ENCODE results near the gene MAP3K19.
"Not testable (repeated sequence)": the region's sequence is repeated elsewhere in the genome, so short reads cannot be mapped to it uniquely, and the experiment has no call there.

The MAP3K19 gene

DNA sequence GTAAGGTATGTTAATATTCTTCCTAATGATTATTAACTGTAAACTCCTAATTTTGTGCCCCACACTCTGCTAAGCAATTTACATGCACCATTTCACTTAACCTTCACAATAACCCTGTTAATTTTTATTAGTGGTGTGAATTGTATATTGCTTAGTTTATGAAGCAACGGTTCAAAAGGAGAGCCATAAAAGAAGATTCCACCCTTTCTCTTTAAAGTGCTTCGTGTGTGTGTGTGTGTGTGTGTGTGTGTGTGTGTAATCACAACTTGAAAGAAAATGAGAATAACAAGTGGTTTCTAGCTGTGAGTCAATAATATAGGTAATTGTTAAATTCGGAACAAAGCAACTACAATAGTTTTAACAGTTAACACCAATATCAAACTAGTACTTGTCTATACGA is 68.0 kb downstream of the MAP3K19 start:
- Histone ChIP-seq H4K8ac (ENCODE audit: low read length) (no peak overlapping the region), H3K4ac (ENCODE audit: low read depth in 1 of 2, low read length in 2 of 2) (no peak overlapping the region), H3K9me3 (ENCODE audit: control insufficient read depth, low read length) (peaks cover 13% of the 10 kb centered on the region), H3K9ac (ENCODE audit: low read length) (no peak overlapping the region), H3K14ac (ENCODE audit: low read length in 2 of 2) (no peak overlapping the region), H4K91ac (ENCODE audit: low read length) (no peak overlapping the region), H2BK5ac (ENCODE audit: low read depth, low read length, poor library complexity, severe bottlenecking) (no peak overlapping the region), H3K23ac (ENCODE audit: low read length in 2 of 2) (no peak overlapping the region), H3K27me3 (ENCODE audit: control insufficient read depth in 1 of 2, insufficient read depth in 1 of 2, low read length in 2 of 2) (no peaks in the 10 kb centered on the region), H2AFZ (ENCODE audit: low read depth, low read length) (no peak overlapping the region), H3K27ac (ENCODE audit: low read length, poor library complexity, severe bottlenecking) (no peak overlapping the region), H2BK15ac (ENCODE audit: low read depth, poor library complexity, severe bottlenecking) (no peak overlapping the region), H3K18ac (ENCODE audit: low read depth in 1 of 2, low read length in 2 of 2) (no peak overlapping the region), H3K4me2 (ENCODE audit: low read length, poor library complexity, severe bottlenecking) (no peak overlapping the region), H3K79me1 (replicated peaks; ENCODE audit: low read length, poor library complexity, severe bottlenecking) (no peaks in the 10 kb centered on the region), H3K36me3 (ENCODE audit: control insufficient read depth in 1 of 2, insufficient read depth in 2 of 2, low read depth in 1 of 2, low read length in 2 of 2) (no peaks in the 10 kb centered on the region), H2BK120ac (ENCODE audit: low read depth, low read length) (no peak overlapping the region), H2AK5ac (ENCODE audit: low read length, severe bottlenecking) (no peak overlapping the region), H3K4me3 (ENCODE audit: insufficient read depth in 1 of 2, low read depth in 1 of 2, low read length in 2 of 2) (no peak overlapping the region), H2BK12ac (ENCODE audit: low read length in 2 of 2) (no peak overlapping the region), H3K4me1 (ENCODE audit: control insufficient read depth, insufficient read depth, low read depth, low read length) (no peaks in the 10 kb centered on the region)
- WGBS = 96% methylated on average over 4 of the region's 4 CpGs
- no peak for DNase-seq

DNA sequence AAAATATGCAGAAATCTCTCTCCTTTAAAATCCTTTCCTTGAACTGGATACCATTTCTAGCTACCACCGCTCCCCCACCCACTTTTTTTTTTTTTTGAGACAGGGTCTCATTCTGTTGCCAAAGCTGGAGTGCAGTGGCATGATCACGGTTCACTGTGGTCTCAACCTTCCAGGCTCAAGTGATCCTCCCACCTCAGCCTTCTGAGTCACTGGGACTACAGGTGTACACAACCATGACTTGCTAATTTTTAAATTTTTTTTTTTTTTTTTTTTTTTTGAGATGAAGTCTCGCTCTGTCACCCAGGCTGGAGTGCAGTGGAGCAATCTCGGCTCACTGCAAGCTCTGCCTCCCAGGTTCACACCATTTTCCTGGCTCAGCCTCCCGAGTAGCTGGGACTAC is 70.1 kb downstream of the MAP3K19 start:
- not testable (repeated sequence) for H3K4ac ChIP-seq (ENCODE audit: low read depth in 1 of 2, low read length in 2 of 2); H2BK12ac ChIP-seq (ENCODE audit: low read length in 2 of 2); H2BK120ac ChIP-seq (ENCODE audit: low read depth, low read length); H3K18ac ChIP-seq (ENCODE audit: low read depth in 1 of 2, low read length in 2 of 2); H2AFZ ChIP-seq (ENCODE audit: low read depth, low read length); H3K27me3 ChIP-seq (ENCODE audit: control insufficient read depth in 1 of 2, insufficient read depth in 1 of 2, low read length in 2 of 2); H4K91ac ChIP-seq (ENCODE audit: low read length); H3K9ac ChIP-seq (ENCODE audit: low read length); H2BK15ac ChIP-seq (ENCODE audit: low read depth, poor library complexity, severe bottlenecking); DNase-seq; H3K4me2 ChIP-seq (ENCODE audit: low read length, poor library complexity, severe bottlenecking); H3K79me1 ChIP-seq (replicated peaks; ENCODE audit: low read length, poor library complexity, severe bottlenecking); H3K27ac ChIP-seq (ENCODE audit: low read length, poor library complexity, severe bottlenecking); H2AK5ac ChIP-seq (ENCODE audit: low read length, severe bottlenecking); H3K14ac ChIP-seq (ENCODE audit: low read length in 2 of 2); H3K36me3 ChIP-seq (ENCODE audit: control insufficient read depth in 1 of 2, insufficient read depth in 2 of 2, low read depth in 1 of 2, low read length in 2 of 2); H2BK5ac ChIP-seq (ENCODE audit: low read depth, low read length, poor library complexity, severe bottlenecking); H3K4me1 ChIP-seq (ENCODE audit: control insufficient read depth, insufficient read depth, low read depth, low read length); H3K23ac ChIP-seq (ENCODE audit: low read length in 2 of 2); H4K8ac ChIP-seq (ENCODE audit: low read length); H3K4me3 ChIP-seq (ENCODE audit: insufficient read depth in 1 of 2, low read depth in 1 of 2, low read length in 2 of 2)
- peaks cover 30% of the 10 kb centered on the region for H3K9me3 ChIP-seq (ENCODE audit: control insufficient read depth, low read length)
- over 99% methylated on average over 4 of the region's 5 CpGs for WGBS

DNA sequence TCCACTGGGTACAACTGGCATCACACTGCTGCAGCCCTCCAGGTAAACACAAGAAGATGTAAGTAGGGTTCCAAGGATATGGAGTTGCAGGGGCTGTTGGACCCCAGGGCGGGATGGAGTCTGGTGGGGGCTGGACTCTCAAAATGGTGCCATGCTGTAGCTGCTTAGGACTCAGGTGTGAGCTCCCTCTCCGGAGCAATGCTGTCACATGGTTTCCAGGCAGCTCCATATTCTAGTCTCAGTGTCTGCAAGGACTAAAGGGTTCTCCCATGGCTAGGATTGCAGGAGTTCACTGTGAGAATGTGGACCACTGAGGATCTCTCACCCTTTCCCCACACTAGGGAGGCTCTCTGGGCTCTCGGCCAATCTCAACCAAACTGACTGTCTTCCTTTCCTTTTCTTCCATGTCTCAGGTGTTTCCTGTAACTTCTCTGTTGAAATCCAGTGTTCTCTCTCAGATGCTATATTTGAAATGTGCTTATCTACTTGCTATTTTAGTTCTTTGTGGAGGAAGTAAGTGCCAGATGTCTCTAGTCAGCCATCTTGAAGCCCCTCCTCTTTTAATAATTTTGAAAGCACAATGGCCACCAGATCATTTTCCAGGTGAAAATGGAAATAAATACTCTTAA is 71.1 kb downstream of the MAP3K19 start:
- H4K91ac ChIP-seq (ENCODE audit: low read length) = no peak overlapping the region
- H3K79me1 ChIP-seq (replicated peaks; ENCODE audit: low read length, poor library complexity, severe bottlenecking) = no peaks in the 10 kb centered on the region
- H3K27ac ChIP-seq (ENCODE audit: low read length, poor library complexity, severe bottlenecking) = no peak overlapping the region
- 84% methylated on average over 3 of the region's 3 CpGs for WGBS
- H2AFZ ChIP-seq (ENCODE audit: low read depth, low read length) = no peak overlapping the region
- H4K8ac ChIP-seq (ENCODE audit: low read length) = no peak overlapping the region
- no peak overlapping the region for H2BK5ac ChIP-seq (ENCODE audit: low read depth, low read length, poor library complexity, severe bottlenecking)
- H3K27me3 ChIP-seq (ENCODE audit: control insufficient read depth in 1 of 2, insufficient read depth in 1 of 2, low read length in 2 of 2) = no peaks in the 10 kb centered on the region
- H3K18ac ChIP-seq (ENCODE audit: low read depth in 1 of 2, low read length in 2 of 2) = no peak overlapping the region
- H2BK120ac ChIP-seq (ENCODE audit: low read depth, low read length) = no peak overlapping the region
- H3K4me1 ChIP-seq (ENCODE audit: control insufficient read depth, insufficient read depth, low read depth, low read length) = no peaks in the 10 kb centered on the region
- H2BK12ac ChIP-seq (ENCODE audit: low read length in 2 of 2) = no peak overlapping the region
- H3K4me2 ChIP-seq (ENCODE audit: low read length, poor library complexity, severe bottlenecking) = no peak overlapping the region
- H2BK15ac ChIP-seq (ENCODE audit: low read depth, poor library complexity, severe bottlenecking) = no peak overlapping the region
- no peak overlapping the region for H3K9ac ChIP-seq (ENCODE audit: low read length)
- no peaks in the 10 kb centered on the region for H3K36me3 ChIP-seq (ENCODE audit: control insufficient read depth in 1 of 2, insufficient read depth in 2 of 2, low read depth in 1 of 2, low read length in 2 of 2)
- H3K9me3 ChIP-seq (ENCODE audit: control insufficient read depth, low read length) = peaks cover 30% of the 10 kb centered on the region
- no peak overlapping the region for H3K4me3 ChIP-seq (ENCODE audit: insufficient read depth in 1 of 2, low read depth in 1 of 2, low read length in 2 of 2)
- no peak overlapping the region for H2AK5ac ChIP-seq (ENCODE audit: low read length, severe bottlenecking)
- H3K23ac ChIP-seq (ENCODE audit: low read length in 2 of 2) = no peak overlapping the region
- H3K14ac ChIP-seq (ENCODE audit: low read length in 2 of 2) = no peak overlapping the region
- no peak for DNase-seq
- H3K4ac ChIP-seq (ENCODE audit: low read depth in 1 of 2, low read length in 2 of 2) = no peak overlapping the region

DNA sequence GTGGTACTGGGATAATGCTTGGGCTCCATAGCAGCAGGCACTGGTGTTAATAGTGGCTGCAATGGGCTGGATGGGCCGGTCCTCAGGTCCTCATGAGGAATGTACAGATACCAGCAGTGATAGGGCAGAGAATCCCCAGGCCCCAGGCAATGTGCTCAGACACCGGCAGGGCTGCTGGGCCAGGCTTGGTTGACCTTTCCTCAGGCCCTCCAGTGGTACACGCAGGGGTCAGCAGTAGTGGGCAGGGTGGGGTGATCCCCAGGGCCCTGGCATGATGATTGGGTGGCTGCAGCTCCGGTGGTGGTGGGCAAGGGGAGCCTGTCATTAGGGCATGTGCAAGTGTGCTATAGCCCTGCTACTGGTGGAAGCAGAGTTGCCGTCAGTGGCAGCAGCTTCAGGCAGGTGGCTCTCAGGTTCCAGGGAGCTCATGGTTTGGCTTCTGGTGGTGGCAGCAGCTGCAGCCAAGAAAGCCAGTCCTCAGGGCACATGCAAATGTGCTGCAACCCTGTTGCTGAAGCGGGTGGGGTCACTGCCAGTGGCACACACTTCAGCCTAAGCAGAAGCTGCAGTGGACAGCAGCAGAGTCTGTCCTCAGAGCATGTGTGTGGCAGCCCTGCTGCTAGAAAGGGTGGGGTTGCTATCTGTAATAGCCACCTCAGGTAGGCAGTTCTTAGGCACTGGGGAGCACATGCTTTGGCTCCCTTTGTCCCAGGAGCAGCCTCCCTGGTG is 71.8 kb downstream of the MAP3K19 start:
- Histone ChIP-seq H2AK5ac (ENCODE audit: low read length, severe bottlenecking) (no peak overlapping the region), H3K4me3 (ENCODE audit: insufficient read depth in 1 of 2, low read depth in 1 of 2, low read length in 2 of 2) (peak overlapping the region in 1 of 2 experiments; percentile 4), H4K91ac (ENCODE audit: low read length) (no peak overlapping the region), H3K4ac (ENCODE audit: low read depth in 1 of 2, low read length in 2 of 2) (no peak overlapping the region), H2BK5ac (ENCODE audit: low read depth, low read length, poor library complexity, severe bottlenecking) (no peak overlapping the region), H4K8ac (ENCODE audit: low read length) (no peak overlapping the region), H3K4me2 (ENCODE audit: low read length, poor library complexity, severe bottlenecking) (no peak overlapping the region), H3K79me1 (replicated peaks; ENCODE audit: low read length, poor library complexity, severe bottlenecking) (no peaks in the 10 kb centered on the region), H2AFZ (ENCODE audit: low read depth, low read length) (no peak overlapping the region), H3K36me3 (ENCODE audit: control insufficient read depth in 1 of 2, insufficient read depth in 2 of 2, low read depth in 1 of 2, low read length in 2 of 2) (no peaks in the 10 kb centered on the region), H3K18ac (ENCODE audit: low read depth in 1 of 2, low read length in 2 of 2) (no peak overlapping the region), H2BK120ac (ENCODE audit: low read depth, low read length) (no peak overlapping the region), H2BK15ac (ENCODE audit: low read depth, poor library complexity, severe bottlenecking) (no peak overlapping the region), H2BK12ac (ENCODE audit: low read length in 2 of 2) (no peak overlapping the region), H3K4me1 (ENCODE audit: control insufficient read depth, insufficient read depth, low read depth, low read length) (no peaks in the 10 kb centered on the region), H3K27me3 (ENCODE audit: control insufficient read depth in 1 of 2, insufficient read depth in 1 of 2, low read length in 2 of 2) (no peaks in the 10 kb centered on the region), H3K14ac (ENCODE audit: low read length in 2 of 2) (no peak overlapping the region), H3K27ac (ENCODE audit: low read length, poor library complexity, severe bottlenecking) (no peak overlapping the region), H3K23ac (ENCODE audit: low read length in 2 of 2) (no peak overlapping the region), H3K9me3 (ENCODE audit: control insufficient read depth, low read length) (peaks cover 30% of the 10 kb centered on the region), H3K9ac (ENCODE audit: low read length) (no peak overlapping the region)
- 85% methylated on average over 6 of the region's 6 CpGs for WGBS
- DNase-seq = no peak
